IMR-90 (cell line): ENCODE measurements around the gene ANXA3. TPM values are rescaled to one million over a fixed set of nuclear protein-coding genes. Genes with fewer than 3 reads are reported as not detected.

Experiments used
- ATAC-seq: fragments of 200-7000 bp; cut with Tn5 transposase; 2 replicates; pipeline ENCODE4 v1.9.1; 2020; ENCODE audit warnings: low read depth, mild to moderate bottlenecking, moderate library complexity
- BruUV-seq: library from RNA; stranded (reverse); fragments of 400-500 nt; replicated peaks from 2 replicates; lab custom pipeline; 2021; lab: Mats Ljungman, UMichigan
- CTCF ChIA-PET: fragments of 300-600 bp; formaldehyde crosslinking; extraction: SDS; loops from one replicate; lab custom pipeline; 2021; ENCODE audit warnings: antibody characterized with exemption; lab: Yijun Ruan, JAX
- POLR2A ChIA-PET: fragments of 300-600 bp; sonication (Branson Sonifier 250); formaldehyde crosslinking; loops from one replicate; lab custom pipeline; 2022; ENCODE audit warnings: antibody characterized with exemption; ENCODE audit not compliant: unreplicated experiment; lab: Charles Lee
- DNase-seq: peaks from one replicate; pipeline ENCODE4 v3.0.0; 2013
- H2AFZ ChIP-seq: replicated peaks from 2 replicates; pipeline ENCODE3; 2013; ENCODE audit warnings: low read length, mild to moderate bottlenecking; ENCODE audit not compliant: poor library complexity
- H2AK5ac ChIP-seq: 2 replicates; pipeline ENCODE4 v1.6.1; 2013; ENCODE audit warnings: low read depth, low read length, inconsistent platforms
- H2AK9ac ChIP-seq: replicated peaks from 2 replicates; pipeline ENCODE3; 2013; ENCODE audit warnings: mild to moderate bottlenecking, low read depth, low read length, moderate library complexity; ENCODE audit not compliant: poor library complexity
- H2BK120ac ChIP-seq: 2 replicates; pipeline ENCODE4 v1.6.1; 2013; ENCODE audit warnings: low read depth, low read length, inconsistent platforms
- H2BK15ac ChIP-seq: 3 replicates; pipeline ENCODE4 v1.6.1; 2013; ENCODE audit warnings: low read depth, low read length, inconsistent platforms
- H2BK20ac ChIP-seq: 2 replicates; pipeline ENCODE4 v1.6.1; 2013; ENCODE audit warnings: low read depth, mild to moderate bottlenecking, inconsistent platforms, low read length, moderate library complexity
- H2BK5ac ChIP-seq: 2 replicates; pipeline ENCODE4 v1.6.1; 2013; ENCODE audit warnings: mild to moderate bottlenecking, low read depth, low read length, inconsistent platforms; ENCODE audit not compliant: poor library complexity, severe bottlenecking
- H3K14ac ChIP-seq: replicated peaks from 2 replicates; pipeline ENCODE4 v1.6.1; 2013; ENCODE audit warnings: low read depth, low read length, inconsistent platforms
- H3K18ac ChIP-seq: 2 replicates; pipeline ENCODE4 v1.6.1; 2013; ENCODE audit warnings: low read depth, low read length, control low read depth
- H3K23ac ChIP-seq: 2 replicates; pipeline ENCODE4 v1.6.1; 2013; ENCODE audit warnings: low read depth, low read length, inconsistent platforms
- H3K27ac ChIP-seq: 2 replicates; pipeline ENCODE4 v1.5.1; 2013; ENCODE audit warnings: mild to moderate bottlenecking, control low read depth, low read length; ENCODE audit not compliant: insufficient read depth
- H3K27me3 ChIP-seq: 2 replicates; pipeline ENCODE4 v1.6.1; 2013; ENCODE audit warnings: low read length; ENCODE audit not compliant: control insufficient read depth, insufficient read depth
- H3K36me3 ChIP-seq: 2 replicates; pipeline ENCODE4 v1.6.1; 2013; ENCODE audit warnings: low read length, mixed read lengths; ENCODE audit not compliant: control insufficient read depth, insufficient read depth
- H3K4ac ChIP-seq: 2 replicates; pipeline ENCODE4 v1.6.1; 2013; ENCODE audit warnings: low read depth, low read length, inconsistent platforms
- H3K4me1 ChIP-seq: 2 replicates; pipeline ENCODE4 v1.6.1; 2013; ENCODE audit warnings: low read length, mixed read lengths; ENCODE audit not compliant: control insufficient read depth, insufficient read depth
- H3K4me2 ChIP-seq: 2 replicates; pipeline ENCODE4 v1.6.1; 2013; ENCODE audit warnings: low read depth, mild to moderate bottlenecking, control low read depth, low read length, moderate library complexity
- H3K4me3 ChIP-seq: 2 replicates; pipeline ENCODE4 v1.5.1; 2013; ENCODE audit warnings: low read depth, mild to moderate bottlenecking, control low read depth, low read length, moderate library complexity; ENCODE audit not compliant: insufficient read depth
- H3K56ac ChIP-seq: 2 replicates; pipeline ENCODE4 v1.6.1; 2013; ENCODE audit warnings: low read length, inconsistent platforms; ENCODE audit not compliant: insufficient read depth; ENCODE audit errors: extremely low read depth
- H3K79me1 ChIP-seq, 2 experiments: 2 replicates each; pipeline ENCODE4 v1.6.1; 2013; ENCODE audit warnings: low read length in 2 of 2, inconsistent platforms in 1 of 2, low read depth in 1 of 2
- H3K9ac ChIP-seq: 2 replicates; pipeline ENCODE4 v1.6.1; 2013; ENCODE audit warnings: low read depth, low read length, control low read depth
- H3K9me1 ChIP-seq: 2 replicates; pipeline ENCODE4 v1.6.1; 2013; ENCODE audit warnings: low read length, inconsistent platforms; ENCODE audit not compliant: insufficient read depth
- H3K9me3 ChIP-seq: 2 replicates; pipeline ENCODE4 v1.6.1; 2013; ENCODE audit warnings: low read length; ENCODE audit not compliant: control insufficient read depth, insufficient read depth
- H4K20me1 ChIP-seq: 2 replicates; pipeline ENCODE4 v1.6.1; 2013; ENCODE audit warnings: low read length, inconsistent platforms; ENCODE audit not compliant: insufficient read depth
- H4K5ac ChIP-seq: 2 replicates; pipeline ENCODE4 v1.6.1; 2013; ENCODE audit warnings: mild to moderate bottlenecking, low read depth, low read length, control low read depth
- H4K8ac ChIP-seq, 2 experiments: 2 replicates each; pipeline ENCODE4 v1.6.1; 2013; ENCODE audit warnings: low read depth in 2 of 2, low read length in 2 of 2, control low read depth in 1 of 2, inconsistent platforms in 1 of 2
- H4K91ac ChIP-seq: 2 replicates; pipeline ENCODE4 v1.6.1; 2013; ENCODE audit warnings: low read depth, low read length, inconsistent platforms; ENCODE audit not compliant: insufficient read depth
- BHLHE40 ChIP-seq: fragments of 150-350 bp; IDR thresholded peaks from 2 replicates; pipeline ENCODE4 v1.6.1; 2016; ENCODE audit warnings: mild to moderate bottlenecking, low read depth, low read length
- CHD1 ChIP-seq: IDR thresholded peaks from 2 replicates; pipeline ENCODE4 v1.6.1; 2012; ENCODE audit warnings: low read depth, low read length, improper control_type of control experiment
- MAZ ChIP-seq: IDR thresholded peaks from 2 replicates; pipeline ENCODE4 v1.6.1; 2012; ENCODE audit warnings: low read depth, mild to moderate bottlenecking, low read length, improper control_type of control experiment, moderate library complexity, borderline replicate concordance
- MXI1 ChIP-seq: IDR thresholded peaks from 2 replicates; pipeline ENCODE4 v1.6.1; 2012; ENCODE audit warnings: low read depth, mild to moderate bottlenecking, low read length, moderate library complexity, borderline replicate concordance
- NFE2L2 ChIP-seq: fragments of 150-350 bp; IDR thresholded peaks from 2 replicates; pipeline ENCODE4 v1.6.1; 2016; ENCODE audit warnings: low read depth, mild to moderate bottlenecking, low read length
- RAD21 ChIP-seq: IDR thresholded peaks from 2 replicates; pipeline ENCODE4 v1.6.1; 2012; ENCODE audit warnings: low read length, improper control_type of control experiment
- SMC3 ChIP-seq: fragments of 150-350 bp; IDR thresholded peaks from 2 replicates; pipeline ENCODE4 v1.6.1; 2016; ENCODE audit warnings: low read depth, mild to moderate bottlenecking, antibody characterized with exemption, low read length, moderate library complexity
- WGBS, 2 experiments: methylation state at CpG; one replicate each; pipeline versions ENCODE4 v1.1.5 to v1.1.7; 2013; ENCODE audit warnings: missing lambda C conversion rate in 2 of 2; ENCODE audit not compliant: insufficient read length in 1 of 2; ENCODE audit errors: extremely low coverage in 2 of 2; 5-methylcytosine and 5-hydroxymethylcytosine counted together
- dilution Hi-C: fragments of 300-500 bp; cut with HindIII; formaldehyde crosslinking; loops from one replicate; pipeline ENCODE4 v1.14.3; 2018; ENCODE audit warnings: low sequenced_read_pairs; ENCODE audit not compliant: unreplicated experiment
- in situ Hi-C: fragments of 300-500 bp; cut with MboI; formaldehyde crosslinking; loops from 3 replicates; pipeline ENCODE4 v1.14.3; 2019; ENCODE audit warnings: low sequenced_read_pairs, inconsistent platforms, mixed read lengths
- intact Hi-C: fragments of 100-400 bp; cut with micrococcal nuclease; formaldehyde crosslinking; loops from 2 replicates; pipeline ENCODE4 v1.10.0; 2022
- polyA plus RNA-seq, 3 experiments: library from polyadenylated mRNA; depleted of rRNA; stranded (reverse); fragments of >200 nt; gene quantifications; 2 replicates each; pipeline ENCODE4 v1.2.3, GENCODE V29; 2012; ENCODE audit warnings: low replicate concordance in 1 of 3
- total RNA-seq: library from RNA; depleted of rRNA; stranded (reverse); fragments of >200 nt; gene quantifications from 2 replicates; pipeline ENCODE4 v1.2.3, GENCODE V29; 2012
- TF ChIP-seq, protein P1 (sequence below): conservative IDR thresholded peaks from 2 replicates; pipeline ENCODE4 v1.5.1; 2012; ENCODE audit warnings: mild to moderate bottlenecking, low read depth, low read length, improper control_type of control experiment
- TF ChIP-seq, protein P2 (sequence below): fragments of 150-350 bp; IDR thresholded peaks from 2 replicates; pipeline ENCODE4 v1.6.1; 2017; ENCODE audit warnings: mild to moderate bottlenecking, antibody characterized with exemption, low read length, low read depth

Gene ANXA3
- total and polyA plus RNA-seq, 2 of the 4 experiments (the other 2 are of a cell fraction): 4.2 to 5.0 TPM

DNA sequence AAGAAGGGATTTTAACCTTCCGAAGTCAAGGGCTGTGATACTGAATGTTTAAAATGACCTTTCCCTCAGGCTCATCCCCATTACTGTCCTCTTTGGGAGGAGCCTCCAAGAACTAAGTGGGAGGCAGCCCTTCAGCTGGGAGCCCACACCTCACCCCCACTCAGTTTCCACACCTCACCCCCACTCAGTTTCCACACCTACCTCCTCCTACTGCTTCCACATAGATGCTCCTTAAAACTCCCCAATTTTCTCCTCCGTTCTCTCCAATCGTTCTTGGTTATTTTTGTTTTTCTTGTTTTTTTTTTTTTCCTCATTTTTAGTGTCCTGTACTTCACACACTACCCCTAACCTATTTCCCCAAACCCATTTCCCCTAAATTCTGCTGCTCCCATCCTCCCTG, 31.6 kb upstream of the ANXA3 start:
- Histone ChIP-seq H3K4me2 (no peak overlapping the region), H4K8ac (no peak overlapping the region), H4K91ac (no peak overlapping the region), H3K4me3 (no peak overlapping the region), H2BK20ac (no peak overlapping the region), H3K23ac (no peak overlapping the region), H2BK15ac (no peak overlapping the region), H3K4ac (no peak overlapping the region), H3K79me1 (no peaks in the 10 kb centered on the region), H3K56ac (no peak overlapping the region), H3K27ac (no peak overlapping the region), H3K18ac (no peak overlapping the region), H2AK9ac (no peak overlapping the region), H4K5ac (no peak overlapping the region), H2AK5ac (no peak overlapping the region), H4K20me1 (no peaks in the 10 kb centered on the region), H3K36me3 (no peaks in the 10 kb centered on the region), H3K9ac (no peak overlapping the region), H3K9me3 (no peaks in the 10 kb centered on the region), H2BK5ac (no peak overlapping the region), H2BK120ac (no peak overlapping the region), H3K27me3 (peaks cover 2% of the 10 kb centered on the region; the same call in 1 of the 2 replicates), H3K14ac (no peak overlapping the region), H2AFZ (no peak overlapping the region), H3K9me1 (no peaks in the 10 kb centered on the region), H3K4me1 (no peaks in the 10 kb centered on the region)
- BruUV-seq: no TSS peak
- WGBS, 2 experiments: 100% methylated on average over 2 of the region's 3 CpGs; no CpG with 5 or more reads in 1 of the 2 experiments
- DNase-seq: no peak
- TF ChIP-seq RAD21 (no peak), MAZ (no peak), CHD1 (no peak), SMC3 (no peak), BHLHE40 (no peak), NFE2L2 (no peak), MXI1 (no peak)
- TF ChIP-seq, protein P1, sequence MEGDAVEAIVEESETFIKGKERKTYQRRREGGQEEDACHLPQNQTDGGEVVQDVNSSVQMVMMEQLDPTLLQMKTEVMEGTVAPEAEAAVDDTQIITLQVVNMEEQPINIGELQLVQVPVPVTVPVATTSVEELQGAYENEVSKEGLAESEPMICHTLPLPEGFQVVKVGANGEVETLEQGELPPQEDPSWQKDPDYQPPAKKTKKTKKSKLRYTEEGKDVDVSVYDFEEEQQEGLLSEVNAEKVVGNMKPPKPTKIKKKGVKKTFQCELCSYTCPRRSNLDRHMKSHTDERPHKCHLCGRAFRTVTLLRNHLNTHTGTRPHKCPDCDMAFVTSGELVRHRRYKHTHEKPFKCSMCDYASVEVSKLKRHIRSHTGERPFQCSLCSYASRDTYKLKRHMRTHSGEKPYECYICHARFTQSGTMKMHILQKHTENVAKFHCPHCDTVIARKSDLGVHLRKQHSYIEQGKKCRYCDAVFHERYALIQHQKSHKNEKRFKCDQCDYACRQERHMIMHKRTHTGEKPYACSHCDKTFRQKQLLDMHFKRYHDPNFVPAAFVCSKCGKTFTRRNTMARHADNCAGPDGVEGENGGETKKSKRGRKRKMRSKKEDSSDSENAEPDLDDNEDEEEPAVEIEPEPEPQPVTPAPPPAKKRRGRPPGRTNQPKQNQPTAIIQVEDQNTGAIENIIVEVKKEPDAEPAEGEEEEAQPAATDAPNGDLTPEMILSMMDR: no peak
- TF ChIP-seq, protein P2, sequence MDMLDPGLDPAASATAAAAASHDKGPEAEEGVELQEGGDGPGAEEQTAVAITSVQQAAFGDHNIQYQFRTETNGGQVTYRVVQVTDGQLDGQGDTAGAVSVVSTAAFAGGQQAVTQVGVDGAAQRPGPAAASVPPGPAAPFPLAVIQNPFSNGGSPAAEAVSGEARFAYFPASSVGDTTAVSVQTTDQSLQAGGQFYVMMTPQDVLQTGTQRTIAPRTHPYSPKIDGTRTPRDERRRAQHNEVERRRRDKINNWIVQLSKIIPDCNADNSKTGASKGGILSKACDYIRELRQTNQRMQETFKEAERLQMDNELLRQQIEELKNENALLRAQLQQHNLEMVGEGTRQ: no peak
- dilution Hi-C loops (no loop called here), intact Hi-C loops (no loop called here), in situ Hi-C loops (loop anchor here (10.0 kb wide), 1 partner anchor 565 kb away; no protein-coding TSS in a partner anchor)
- no peak for ATAC-seq
- ChIA-PET CTCF (interaction anchor here (0.6 to 1.1 kb wide), 2 partner anchors 87 to 335 kb away, joined by 3 to 4 read pairs; no protein-coding TSS in a partner anchor), POLR2A (no interaction called here)
